ENCODE measurements around the gene CLPTM1L. TPM values are rescaled to one million over a fixed set of nuclear protein-coding genes. Genes with fewer than 3 reads are reported as not detected.

Gene CLPTM1L
- total RNA-seq, 1 donor from 2014 or later = 84.8 TPM

DNA sequence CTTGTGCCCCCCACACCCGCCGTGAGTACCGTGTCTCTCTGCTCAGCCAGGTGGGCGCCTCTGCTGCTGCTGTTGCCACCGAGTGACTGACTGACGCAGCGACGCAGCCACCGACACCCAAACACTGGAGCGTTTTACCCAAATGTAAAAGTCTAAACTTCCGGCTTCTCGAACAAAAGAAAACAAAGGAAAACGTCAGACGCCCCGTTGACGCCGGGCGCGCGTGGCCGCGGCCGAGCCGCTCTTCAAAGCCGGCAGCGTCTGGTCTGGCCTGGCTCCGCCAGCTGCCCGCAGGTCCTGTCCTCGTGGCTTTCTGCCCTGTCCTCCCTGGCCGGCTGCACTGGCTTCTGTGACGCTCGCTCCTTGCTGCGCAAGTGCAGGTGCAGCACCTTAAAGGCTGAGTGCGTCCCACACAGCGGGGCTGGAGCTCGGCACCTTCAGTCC is 41.4 kb upstream of the CLPTM1L start:
- Mint-ChIP-seq H3K36me3 (peaks cover 4% of the 10 kb centered on the region), H3K4me3 (peak overlapping the region; percentile 95), H3K9me3 (no peaks in the 10 kb centered on the region), H3K4me1 (ENCODE audit: unreplicated experiment) (peaks cover 19% of the 10 kb centered on the region), H3K27ac (peak overlapping the region; percentile 90), H3K27me3 (peaks cover 69% of the 10 kb centered on the region)
- peak; percentile 72 for DNase-seq (ENCODE audit: extremely low spot score, unreplicated experiment)
- TF ChIP-seq, protein P1, sequence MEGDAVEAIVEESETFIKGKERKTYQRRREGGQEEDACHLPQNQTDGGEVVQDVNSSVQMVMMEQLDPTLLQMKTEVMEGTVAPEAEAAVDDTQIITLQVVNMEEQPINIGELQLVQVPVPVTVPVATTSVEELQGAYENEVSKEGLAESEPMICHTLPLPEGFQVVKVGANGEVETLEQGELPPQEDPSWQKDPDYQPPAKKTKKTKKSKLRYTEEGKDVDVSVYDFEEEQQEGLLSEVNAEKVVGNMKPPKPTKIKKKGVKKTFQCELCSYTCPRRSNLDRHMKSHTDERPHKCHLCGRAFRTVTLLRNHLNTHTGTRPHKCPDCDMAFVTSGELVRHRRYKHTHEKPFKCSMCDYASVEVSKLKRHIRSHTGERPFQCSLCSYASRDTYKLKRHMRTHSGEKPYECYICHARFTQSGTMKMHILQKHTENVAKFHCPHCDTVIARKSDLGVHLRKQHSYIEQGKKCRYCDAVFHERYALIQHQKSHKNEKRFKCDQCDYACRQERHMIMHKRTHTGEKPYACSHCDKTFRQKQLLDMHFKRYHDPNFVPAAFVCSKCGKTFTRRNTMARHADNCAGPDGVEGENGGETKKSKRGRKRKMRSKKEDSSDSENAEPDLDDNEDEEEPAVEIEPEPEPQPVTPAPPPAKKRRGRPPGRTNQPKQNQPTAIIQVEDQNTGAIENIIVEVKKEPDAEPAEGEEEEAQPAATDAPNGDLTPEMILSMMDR (conservative IDR thresholded peaks at IDR 0.05) = no peak

DNA sequence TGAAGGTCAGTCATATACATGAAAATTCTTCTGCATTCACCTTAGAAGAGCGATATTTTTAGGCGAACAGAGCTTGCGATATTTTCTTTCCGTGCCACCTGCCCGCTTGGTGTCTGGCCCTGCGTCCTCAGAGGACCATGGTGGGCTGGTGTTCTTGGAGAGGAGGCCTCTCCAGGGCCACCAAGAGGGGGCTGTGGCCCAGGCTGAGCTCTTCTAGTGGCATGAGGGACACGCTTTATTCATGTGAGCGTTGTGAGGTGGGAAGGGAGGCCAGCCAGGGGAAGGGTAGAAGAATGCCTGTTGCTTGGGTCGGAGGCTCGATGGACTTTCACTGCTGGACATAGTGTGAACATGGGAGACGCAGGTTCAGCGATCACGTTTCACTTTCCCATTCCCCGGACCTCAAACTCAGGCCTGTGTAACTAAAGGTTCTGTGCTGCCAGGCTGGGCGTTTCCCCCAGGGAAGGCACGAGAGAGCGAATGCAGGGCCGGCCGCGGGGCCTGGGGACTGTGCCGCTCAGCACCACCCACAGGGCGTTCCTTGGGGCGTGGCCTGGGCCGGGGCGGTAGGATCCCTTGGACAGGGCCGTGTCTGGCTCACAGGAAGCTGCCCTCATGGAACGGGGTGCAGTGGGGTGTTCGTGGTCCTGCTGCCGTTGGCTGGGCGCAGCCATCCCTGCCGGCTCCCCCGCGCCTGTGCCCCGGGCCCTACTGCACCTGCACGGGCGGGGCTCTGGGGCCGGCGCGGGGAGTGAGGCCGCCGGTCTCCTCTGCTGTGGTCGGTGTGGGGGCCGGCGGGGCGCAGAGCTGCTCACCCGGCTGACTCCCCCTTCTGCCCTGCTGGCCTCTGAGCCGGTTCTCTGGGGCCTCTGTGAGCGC is 40.7 kb upstream of the CLPTM1L start:
- TF ChIP-seq, protein P1 (conservative IDR thresholded peaks at IDR 0.05) = no peak
- Mint-ChIP-seq H3K27me3 (peaks cover 72% of the 10 kb centered on the region), H3K4me1 (ENCODE audit: unreplicated experiment) (peaks cover 19% of the 10 kb centered on the region), H3K36me3 (peaks cover 4% of the 10 kb centered on the region), H3K27ac (peak overlapping the region; percentile 90), H3K4me3 (peak overlapping the region; percentile 95), H3K9me3 (no peaks in the 10 kb centered on the region)
- no peak for DNase-seq (ENCODE audit: extremely low spot score, unreplicated experiment)

- no peak overlapping the region for H3K4me3 Mint-ChIP-seq
- H3K27me3 Mint-ChIP-seq = peaks cover 74% of the 10 kb centered on the region
- H3K36me3 Mint-ChIP-seq = peaks cover 4% of the 10 kb centered on the region
- H3K4me1 Mint-ChIP-seq (ENCODE audit: unreplicated experiment) = peaks cover 19% of the 10 kb centered on the region
- no peak overlapping the region for H3K27ac Mint-ChIP-seq
- TF ChIP-seq, protein P1 (conservative IDR thresholded peaks at IDR 0.05) = no peak
- no peaks in the 10 kb centered on the region for H3K9me3 Mint-ChIP-seq
- DNase-seq (ENCODE audit: extremely low spot score, unreplicated experiment) = no peak
Observed at GRCh38 chr5:1384521-1384920, 39.6 kb upstream of the CLPTM1L start.

DNA sequence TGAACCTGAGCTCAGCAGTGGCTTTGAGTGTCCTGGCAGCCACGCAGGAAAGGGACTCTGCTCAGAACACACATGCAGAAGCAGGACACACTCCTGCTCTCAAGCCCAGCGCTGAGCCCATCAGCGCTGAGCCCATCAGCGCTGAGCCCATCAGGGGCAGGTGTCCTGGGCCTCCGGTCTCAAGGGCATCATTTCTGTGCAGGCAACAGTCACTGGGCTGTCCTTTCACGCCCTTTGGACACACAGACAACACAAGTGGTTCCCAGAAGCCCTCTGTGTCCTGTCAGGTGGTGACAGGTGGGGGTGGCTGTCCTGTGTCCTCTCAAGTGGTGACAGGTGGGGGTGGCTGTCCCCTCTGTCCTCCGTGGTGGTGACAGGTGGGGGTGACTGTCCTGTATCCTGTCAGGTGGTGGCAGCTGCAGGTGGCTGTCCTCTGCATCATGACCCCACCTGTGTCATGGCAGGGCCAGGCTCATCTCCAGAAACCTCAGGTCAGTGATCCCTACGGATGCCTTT is 39.0 kb upstream of the CLPTM1L start:
- no peak for DNase-seq (ENCODE audit: extremely low spot score, unreplicated experiment)
- Mint-ChIP-seq H3K27ac (no peak overlapping the region), H3K9me3 (no peaks in the 10 kb centered on the region), H3K36me3 (peaks cover 4% of the 10 kb centered on the region), H3K4me1 (ENCODE audit: unreplicated experiment) (peaks cover 19% of the 10 kb centered on the region), H3K27me3 (peaks cover 71% of the 10 kb centered on the region), H3K4me3 (no peak overlapping the region)
- TF ChIP-seq, protein P1 (conservative IDR thresholded peaks at IDR 0.05) = no peak

DNA sequence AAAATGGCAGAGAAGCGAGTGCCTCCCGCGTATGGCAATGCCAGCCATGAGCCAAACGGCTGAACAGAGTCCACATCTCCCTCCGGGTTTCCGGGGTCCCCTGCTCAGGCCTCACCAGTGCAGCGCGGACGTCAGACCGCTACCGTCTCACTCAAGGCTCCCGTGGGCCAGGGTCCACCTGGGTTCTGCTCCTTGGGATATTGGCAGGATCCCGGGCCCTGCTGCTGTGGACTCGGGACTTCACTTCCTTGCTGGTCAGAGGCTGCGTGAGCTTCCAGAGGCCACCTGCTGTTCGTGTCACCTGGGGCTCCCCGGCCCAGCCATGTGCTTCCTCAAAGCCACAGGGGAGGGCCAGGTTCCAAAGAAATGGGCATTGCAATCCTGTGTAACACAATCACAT is 38.4 kb upstream of the CLPTM1L start:
- H3K36me3 Mint-ChIP-seq = no peaks in the 10 kb centered on the region
- TF ChIP-seq, protein P1 (conservative IDR thresholded peaks at IDR 0.05) = no peak
- no peaks in the 10 kb centered on the region for H3K9me3 Mint-ChIP-seq
- peaks cover 19% of the 10 kb centered on the region for H3K4me1 Mint-ChIP-seq (ENCODE audit: unreplicated experiment)
- no peak for DNase-seq (ENCODE audit: extremely low spot score, unreplicated experiment)
- H3K27ac Mint-ChIP-seq = no peak overlapping the region
- no peak overlapping the region for H3K4me3 Mint-ChIP-seq
- peaks cover 71% of the 10 kb centered on the region for H3K27me3 Mint-ChIP-seq

All from type B pancreatic cell (in vitro differentiated cells).